ENCODE data around the gene MYD88.

MYD88 gene

GRCh38 chr3:38141173-38141951 lies 2.9 kb downstream of the MYD88 start:
- H3K27ac ChIP-seq (ENCODE audit: low read depth, low read length) = no peak overlapping the region
- no peak overlapping the region for H3K18ac ChIP-seq (ENCODE audit: low read length)
- H4K5ac ChIP-seq (ENCODE audit: low read length) = no peak overlapping the region
- H2AK5ac ChIP-seq (ENCODE audit: low read length) = no peak overlapping the region
- H3K79me1 ChIP-seq (ENCODE audit: low read length) = peaks cover 2% of the 10 kb centered on the region
- H3K27me3 ChIP-seq (ENCODE audit: insufficient read depth, low read length, poor library complexity) = no peaks in the 10 kb centered on the region
- no peak overlapping the region for H2BK15ac ChIP-seq (replicated peaks; ENCODE audit: low read depth)
- no peak overlapping the region for H2BK5ac ChIP-seq (ENCODE audit: low read length)
- H3K4me3 ChIP-seq (ENCODE audit: low read length) = no peak overlapping the region
- H3K4me1 ChIP-seq (ENCODE audit: control insufficient read depth, low read depth, low read length) = peaks cover 8% of the 10 kb centered on the region
- WGBS (ENCODE audit: extremely low coverage, insufficient coverage, low lambda C conversion rate) = no CpG with 5 or more reads among the region's 7 CpGs
- no peak overlapping the region for H4K8ac ChIP-seq (ENCODE audit: low read depth, low read length)
- H3K56ac ChIP-seq (ENCODE audit: low read length) = no peak overlapping the region
- DNase-seq = no peak
- H3K4me2 ChIP-seq (ENCODE audit: low read length) = no peak overlapping the region
- no peaks in the 10 kb centered on the region for H3K36me3 ChIP-seq (ENCODE audit: control insufficient read depth, insufficient read depth, low read length)
- peaks cover under 1% of the 10 kb centered on the region for H3K79me2 ChIP-seq (ENCODE audit: control insufficient read depth, insufficient read depth, low read length)
- no peak overlapping the region for H2BK120ac ChIP-seq (ENCODE audit: low read depth, low read length)
- H3K23ac ChIP-seq (ENCODE audit: low read length) = no peak overlapping the region
- no peak overlapping the region for H3K9ac ChIP-seq (ENCODE audit: low read length)
- H3K4ac ChIP-seq (ENCODE audit: low read depth, low read length) = no peak overlapping the region

GRCh38 chr3:38141952-38142273 lies 3.5 kb downstream of the MYD88 start:
- H3K79me2 ChIP-seq (ENCODE audit: control insufficient read depth, insufficient read depth, low read length) = no peaks in the 10 kb centered on the region
- no peak overlapping the region for H2BK120ac ChIP-seq (ENCODE audit: low read depth, low read length)
- no peak overlapping the region for H3K23ac ChIP-seq (ENCODE audit: low read length)
- H3K18ac ChIP-seq (ENCODE audit: low read length) = no peak overlapping the region
- DNase-seq = no peak
- H3K9ac ChIP-seq (ENCODE audit: low read length) = no peak overlapping the region
- H3K4me2 ChIP-seq (ENCODE audit: low read length) = no peak overlapping the region
- WGBS (ENCODE audit: extremely low coverage, insufficient coverage, low lambda C conversion rate) = no CpG with 5 or more reads among the region's 2 CpGs
- H3K56ac ChIP-seq (ENCODE audit: low read length) = no peak overlapping the region
- H3K4me3 ChIP-seq (ENCODE audit: low read length) = no peak overlapping the region
- no peak overlapping the region for H2BK15ac ChIP-seq (replicated peaks; ENCODE audit: low read depth)
- H3K36me3 ChIP-seq (ENCODE audit: control insufficient read depth, insufficient read depth, low read length) = no peaks in the 10 kb centered on the region
- H2BK5ac ChIP-seq (ENCODE audit: low read length) = no peak overlapping the region
- H4K8ac ChIP-seq (ENCODE audit: low read depth, low read length) = no peak overlapping the region
- no peak overlapping the region for H2AK5ac ChIP-seq (ENCODE audit: low read length)
- H3K4me1 ChIP-seq (ENCODE audit: control insufficient read depth, low read depth, low read length) = peaks cover 8% of the 10 kb centered on the region
- no peaks in the 10 kb centered on the region for H3K79me1 ChIP-seq (ENCODE audit: low read length)
- H4K5ac ChIP-seq (ENCODE audit: low read length) = no peak overlapping the region
- H3K27ac ChIP-seq (ENCODE audit: low read depth, low read length) = no peak overlapping the region
- no peak overlapping the region for H3K4ac ChIP-seq (ENCODE audit: low read depth, low read length)
- H3K27me3 ChIP-seq (ENCODE audit: insufficient read depth, low read length, poor library complexity) = no peaks in the 10 kb centered on the region

- Histone ChIP-seq H3K23ac (ENCODE audit: low read length) (no peak overlapping the region), H2BK5ac (ENCODE audit: low read length) (no peak overlapping the region), H3K9ac (ENCODE audit: low read length) (no peak overlapping the region), H4K5ac (ENCODE audit: low read length) (no peak overlapping the region), H3K18ac (ENCODE audit: low read length) (no peak overlapping the region), H3K27ac (ENCODE audit: low read depth, low read length) (no peak overlapping the region), H2AK5ac (ENCODE audit: low read length) (no peak overlapping the region), H3K4ac (ENCODE audit: low read depth, low read length) (no peak overlapping the region), H3K79me1 (ENCODE audit: low read length) (no peaks in the 10 kb centered on the region), H3K27me3 (ENCODE audit: insufficient read depth, low read length, poor library complexity) (no peaks in the 10 kb centered on the region), H2BK120ac (ENCODE audit: low read depth, low read length) (no peak overlapping the region), H3K4me3 (ENCODE audit: low read length) (no peak overlapping the region), H3K4me1 (ENCODE audit: control insufficient read depth, low read depth, low read length) (peaks cover 4% of the 10 kb centered on the region), H4K8ac (ENCODE audit: low read depth, low read length) (no peak overlapping the region), H3K56ac (ENCODE audit: low read length) (no peak overlapping the region), H3K4me2 (ENCODE audit: low read length) (no peak overlapping the region), H3K36me3 (ENCODE audit: control insufficient read depth, insufficient read depth, low read length) (no peaks in the 10 kb centered on the region), H2BK15ac (replicated peaks; ENCODE audit: low read depth) (no peak overlapping the region), H3K79me2 (ENCODE audit: control insufficient read depth, insufficient read depth, low read length) (no peaks in the 10 kb centered on the region)
- no peak for DNase-seq
- WGBS (ENCODE audit: extremely low coverage, insufficient coverage, low lambda C conversion rate) = no CpG with 5 or more reads among the region's 1 CpG
Observed at GRCh38 chr3:38142959-38143358, 4.5 kb downstream of the MYD88 start.

- H3K27ac ChIP-seq (ENCODE audit: low read depth, low read length) = no peak overlapping the region
- H3K23ac ChIP-seq (ENCODE audit: low read length) = no peak overlapping the region
- no peak overlapping the region for H2BK15ac ChIP-seq (replicated peaks; ENCODE audit: low read depth)
- no peak overlapping the region for H2BK120ac ChIP-seq (ENCODE audit: low read depth, low read length)
- no peak overlapping the region for H3K9ac ChIP-seq (ENCODE audit: low read length)
- no peaks in the 10 kb centered on the region for H3K79me1 ChIP-seq (ENCODE audit: low read length)
- no peak overlapping the region for H2BK5ac ChIP-seq (ENCODE audit: low read length)
- no peak overlapping the region for H3K4me2 ChIP-seq (ENCODE audit: low read length)
- no peak overlapping the region for H2AK5ac ChIP-seq (ENCODE audit: low read length)
- DNase-seq = no peak
- WGBS (ENCODE audit: extremely low coverage, insufficient coverage, low lambda C conversion rate) = no CpG with 5 or more reads among the region's 3 CpGs
- no peak overlapping the region for H4K5ac ChIP-seq (ENCODE audit: low read length)
- H3K79me2 ChIP-seq (ENCODE audit: control insufficient read depth, insufficient read depth, low read length) = no peaks in the 10 kb centered on the region
- no peak overlapping the region for H3K56ac ChIP-seq (ENCODE audit: low read length)
- no peak overlapping the region for H4K8ac ChIP-seq (ENCODE audit: low read depth, low read length)
- H3K18ac ChIP-seq (ENCODE audit: low read length) = no peak overlapping the region
- no peaks in the 10 kb centered on the region for H3K36me3 ChIP-seq (ENCODE audit: control insufficient read depth, insufficient read depth, low read length)
- no peaks in the 10 kb centered on the region for H3K27me3 ChIP-seq (ENCODE audit: insufficient read depth, low read length, poor library complexity)
- H3K4me3 ChIP-seq (ENCODE audit: low read length) = no peak overlapping the region
- no peak overlapping the region for H3K4ac ChIP-seq (ENCODE audit: low read depth, low read length)
- peaks cover 2% of the 10 kb centered on the region for H3K4me1 ChIP-seq (ENCODE audit: control insufficient read depth, low read depth, low read length)
Observed at GRCh38 chr3:38143511-38143910, 5.0 kb downstream of the MYD88 start.

GRCh38 chr3:38146504-38146903 lies 8.0 kb downstream of the MYD88 start:
- H3K27me3 ChIP-seq (ENCODE audit: insufficient read depth, low read length, poor library complexity) = no peaks in the 10 kb centered on the region
- no peak overlapping the region for H3K27ac ChIP-seq (ENCODE audit: low read depth, low read length)
- H2BK120ac ChIP-seq (ENCODE audit: low read depth, low read length) = no peak overlapping the region
- H3K56ac ChIP-seq (ENCODE audit: low read length) = no peak overlapping the region
- no peak overlapping the region for H4K5ac ChIP-seq (ENCODE audit: low read length)
- no peak overlapping the region for H2BK15ac ChIP-seq (replicated peaks; ENCODE audit: low read depth)
- no peak overlapping the region for H3K4me2 ChIP-seq (ENCODE audit: low read length)
- no peaks in the 10 kb centered on the region for H3K79me1 ChIP-seq (ENCODE audit: low read length)
- H2AK5ac ChIP-seq (ENCODE audit: low read length) = no peak overlapping the region
- H2BK5ac ChIP-seq (ENCODE audit: low read length) = no peak overlapping the region
- no peaks in the 10 kb centered on the region for H3K36me3 ChIP-seq (ENCODE audit: control insufficient read depth, insufficient read depth, low read length)
- H3K4ac ChIP-seq (ENCODE audit: low read depth, low read length) = no peak overlapping the region
- no peaks in the 10 kb centered on the region for H3K4me1 ChIP-seq (ENCODE audit: control insufficient read depth, low read depth, low read length)
- no peak overlapping the region for H3K18ac ChIP-seq (ENCODE audit: low read length)
- H4K8ac ChIP-seq (ENCODE audit: low read depth, low read length) = no peak overlapping the region
- H3K79me2 ChIP-seq (ENCODE audit: control insufficient read depth, insufficient read depth, low read length) = no peaks in the 10 kb centered on the region
- no CpG with 5 or more reads among the region's 2 CpGs for WGBS (ENCODE audit: extremely low coverage, insufficient coverage, low lambda C conversion rate)
- DNase-seq = no peak
- H3K23ac ChIP-seq (ENCODE audit: low read length) = no peak overlapping the region
- no peak overlapping the region for H3K4me3 ChIP-seq (ENCODE audit: low read length)
- H3K9ac ChIP-seq (ENCODE audit: low read length) = no peak overlapping the region

GRCh38 chr3:38147421-38147820 lies 9.0 kb downstream of the MYD88 start:
- no CpG with 5 or more reads among the region's 3 CpGs for WGBS (ENCODE audit: extremely low coverage, insufficient coverage, low lambda C conversion rate)
- DNase-seq = no peak
- H3K36me3 ChIP-seq (ENCODE audit: control insufficient read depth, insufficient read depth, low read length) = no peaks in the 10 kb centered on the region
- H3K4me3 ChIP-seq (ENCODE audit: low read length) = no peak overlapping the region
- no peaks in the 10 kb centered on the region for H3K4me1 ChIP-seq (ENCODE audit: control insufficient read depth, low read depth, low read length)
- no peak overlapping the region for H2AK5ac ChIP-seq (ENCODE audit: low read length)
- no peak overlapping the region for H3K4ac ChIP-seq (ENCODE audit: low read depth, low read length)
- H3K4me2 ChIP-seq (ENCODE audit: low read length) = no peak overlapping the region
- H4K8ac ChIP-seq (ENCODE audit: low read depth, low read length) = no peak overlapping the region
- no peaks in the 10 kb centered on the region for H3K27me3 ChIP-seq (ENCODE audit: insufficient read depth, low read length, poor library complexity)
- no peak overlapping the region for H3K23ac ChIP-seq (ENCODE audit: low read length)
- no peaks in the 10 kb centered on the region for H3K79me2 ChIP-seq (ENCODE audit: control insufficient read depth, insufficient read depth, low read length)
- no peak overlapping the region for H2BK15ac ChIP-seq (replicated peaks; ENCODE audit: low read depth)
- H3K56ac ChIP-seq (ENCODE audit: low read length) = no peak overlapping the region
- H3K27ac ChIP-seq (ENCODE audit: low read depth, low read length) = no peak overlapping the region
- no peak overlapping the region for H2BK5ac ChIP-seq (ENCODE audit: low read length)
- no peak overlapping the region for H3K9ac ChIP-seq (ENCODE audit: low read length)
- no peak overlapping the region for H2BK120ac ChIP-seq (ENCODE audit: low read depth, low read length)
- H3K18ac ChIP-seq (ENCODE audit: low read length) = no peak overlapping the region
- H4K5ac ChIP-seq (ENCODE audit: low read length) = no peak overlapping the region
- H3K79me1 ChIP-seq (ENCODE audit: low read length) = no peaks in the 10 kb centered on the region

All from mesendoderm (in vitro differentiated cells).